ENCODE measurements around the gene TAF11L2.
"Not testable (repeated sequence)": the region's sequence is repeated elsewhere in the genome, so short reads cannot be mapped to it uniquely, and the experiment has no call there.

- TF ChIP-seq, protein P1, sequence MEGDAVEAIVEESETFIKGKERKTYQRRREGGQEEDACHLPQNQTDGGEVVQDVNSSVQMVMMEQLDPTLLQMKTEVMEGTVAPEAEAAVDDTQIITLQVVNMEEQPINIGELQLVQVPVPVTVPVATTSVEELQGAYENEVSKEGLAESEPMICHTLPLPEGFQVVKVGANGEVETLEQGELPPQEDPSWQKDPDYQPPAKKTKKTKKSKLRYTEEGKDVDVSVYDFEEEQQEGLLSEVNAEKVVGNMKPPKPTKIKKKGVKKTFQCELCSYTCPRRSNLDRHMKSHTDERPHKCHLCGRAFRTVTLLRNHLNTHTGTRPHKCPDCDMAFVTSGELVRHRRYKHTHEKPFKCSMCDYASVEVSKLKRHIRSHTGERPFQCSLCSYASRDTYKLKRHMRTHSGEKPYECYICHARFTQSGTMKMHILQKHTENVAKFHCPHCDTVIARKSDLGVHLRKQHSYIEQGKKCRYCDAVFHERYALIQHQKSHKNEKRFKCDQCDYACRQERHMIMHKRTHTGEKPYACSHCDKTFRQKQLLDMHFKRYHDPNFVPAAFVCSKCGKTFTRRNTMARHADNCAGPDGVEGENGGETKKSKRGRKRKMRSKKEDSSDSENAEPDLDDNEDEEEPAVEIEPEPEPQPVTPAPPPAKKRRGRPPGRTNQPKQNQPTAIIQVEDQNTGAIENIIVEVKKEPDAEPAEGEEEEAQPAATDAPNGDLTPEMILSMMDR (IDR thresholded peaks at IDR 0.05; ENCODE audit: low read depth, low read length, poor library complexity, severe bottlenecking), result not testable (repeated sequence)
- not testable (repeated sequence) for TF ChIP-seq EZH2phosphoT487 (IDR thresholded peaks at IDR 0.05; ENCODE audit: borderline replicate concordance, low read length)
These were observed 23.5 kb downstream of the TAF11L2 start, which contains the start of gene TAF11L4 for GRCh38 chr5:17521501-17521900.
